ENCODE measurements around the gene CENPF.
"Not testable (repeated sequence)": the region's sequence is repeated elsewhere in the genome, so short reads cannot be mapped to it uniquely, and the experiment has no call there.

The CENPF gene

DNA sequence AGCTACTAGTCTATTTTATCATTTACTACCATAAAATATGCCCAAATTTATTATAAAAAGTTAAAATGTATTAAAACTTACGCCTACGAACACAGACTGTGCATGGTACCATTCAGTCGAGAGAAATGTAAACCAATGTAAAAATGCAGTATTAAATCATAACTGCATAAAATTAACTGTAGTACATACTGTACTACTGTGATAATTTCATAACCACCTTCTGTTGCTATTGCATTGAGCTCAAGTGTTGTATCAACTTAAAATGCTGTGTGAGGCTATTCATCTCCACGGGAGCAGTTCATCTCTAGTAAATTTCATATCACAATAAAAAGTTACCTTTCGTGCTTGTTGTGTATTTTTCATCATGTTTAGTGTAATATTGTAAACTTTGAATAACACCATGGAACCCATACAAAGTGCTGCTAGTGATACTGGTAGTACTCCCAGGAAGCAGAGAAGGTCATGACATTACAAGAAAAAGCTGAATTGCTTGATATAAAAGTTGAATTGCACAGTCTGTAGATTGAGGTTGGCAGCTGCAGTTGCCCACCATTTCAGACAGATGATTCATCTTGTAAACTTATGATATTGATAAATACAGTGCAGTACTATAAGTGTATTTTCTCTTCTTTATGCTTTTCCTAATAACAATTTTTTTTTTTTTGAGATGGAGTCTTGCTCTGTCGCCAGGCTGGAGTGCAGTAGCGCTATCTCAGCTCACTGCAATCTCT is 19.0 kb upstream of the CENPF start:
- DNase-seq: no peak

DNA sequence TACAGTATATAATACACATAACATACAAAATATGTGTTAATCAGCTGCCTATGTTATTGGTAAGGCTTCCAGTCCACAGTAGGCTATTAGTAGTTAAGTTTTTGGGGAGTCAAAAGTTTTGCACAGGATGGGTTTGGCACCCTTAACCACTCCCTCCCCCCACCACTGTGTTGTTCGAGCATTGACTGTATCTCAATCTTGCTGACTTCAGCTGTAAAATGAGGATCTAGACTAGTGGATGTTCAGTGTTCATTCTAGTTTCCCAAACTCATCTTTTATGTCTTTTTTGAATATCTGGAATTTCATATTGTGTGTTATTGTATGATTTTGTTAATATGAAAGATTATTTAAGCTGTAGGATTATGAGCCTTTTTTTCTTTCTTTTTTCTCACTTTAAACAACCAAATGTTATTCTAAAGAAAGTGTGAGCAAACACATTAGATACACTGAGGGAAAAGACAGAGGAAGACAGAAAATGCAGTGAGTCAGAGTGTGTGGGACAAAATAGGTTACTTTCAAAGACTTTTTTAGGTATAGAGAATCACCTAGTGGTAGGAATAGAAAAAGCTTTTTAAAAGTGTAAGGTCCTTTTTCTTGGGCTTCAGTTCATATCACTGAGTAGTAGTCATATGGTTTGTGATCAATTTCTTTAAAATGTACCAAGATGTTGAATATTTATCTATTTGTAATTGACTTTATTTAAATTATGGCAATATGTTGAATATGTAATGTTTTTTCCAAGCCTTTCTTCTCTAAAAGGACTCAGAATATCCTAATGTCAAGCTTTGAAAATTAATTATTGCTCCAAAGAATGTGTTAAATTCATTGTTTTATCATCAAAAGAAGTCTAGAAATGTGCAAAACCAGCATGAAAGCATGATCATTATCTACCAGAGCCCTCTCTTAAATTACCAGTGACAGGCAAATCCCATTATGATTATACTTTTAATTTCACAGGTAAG is 17.9 kb upstream of the CENPF start:
- DNase-seq: peak; percentile 58

- no peak for DNase-seq
Observed at GRCh38 chr1:214586621-214587020, 16.4 kb upstream of the CENPF start.

DNA sequence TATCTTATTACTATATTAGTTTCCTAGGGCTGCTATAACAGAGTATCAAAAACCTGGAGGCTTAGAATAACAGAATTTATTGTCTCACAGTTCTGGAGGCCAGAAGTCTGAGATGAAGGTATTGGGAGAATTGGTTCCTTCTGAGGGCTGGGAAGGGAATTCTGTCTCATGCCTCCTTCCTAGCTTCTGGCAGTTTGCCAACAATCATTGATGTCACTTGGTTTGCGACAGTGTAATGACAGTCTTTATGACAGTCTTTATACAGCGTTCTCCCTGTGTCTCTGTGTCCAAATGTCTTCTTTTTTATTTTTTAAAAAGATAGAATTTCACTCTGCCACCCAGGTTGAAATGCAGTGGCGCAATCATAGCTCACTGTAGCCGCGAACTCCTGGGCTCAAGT is 15.8 kb upstream of the CENPF start:
- DNase-seq: no peak

- DNase-seq: no peak
Observed at GRCh38 chr1:214588963-214589597, 13.9 kb upstream of the CENPF start.

DNA sequence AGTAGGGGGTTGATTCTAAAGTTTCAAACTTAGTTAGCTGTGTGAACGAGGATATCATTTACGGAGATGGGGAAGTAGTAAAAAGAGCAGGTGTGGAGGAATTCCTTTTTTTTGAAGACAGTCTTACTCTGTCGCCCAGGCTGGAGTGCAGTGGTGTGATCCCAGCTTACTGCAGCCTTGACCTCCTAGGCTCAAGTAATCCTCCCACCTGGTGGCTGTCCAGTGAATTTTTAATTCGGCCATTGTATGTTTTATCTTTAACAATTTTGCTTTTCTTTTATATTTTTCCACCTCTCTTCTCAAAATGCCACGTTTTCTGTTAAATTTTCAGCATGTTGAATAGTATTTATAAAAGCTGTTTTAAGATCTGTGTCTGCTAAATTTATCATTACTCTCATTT is 12.3 kb upstream of the CENPF start:
- no peak for DNase-seq

- DNase-seq: not testable (repeated sequence)
Observed at GRCh38 chr1:214591918-214592317, 11.1 kb upstream of the CENPF start.

DNA sequence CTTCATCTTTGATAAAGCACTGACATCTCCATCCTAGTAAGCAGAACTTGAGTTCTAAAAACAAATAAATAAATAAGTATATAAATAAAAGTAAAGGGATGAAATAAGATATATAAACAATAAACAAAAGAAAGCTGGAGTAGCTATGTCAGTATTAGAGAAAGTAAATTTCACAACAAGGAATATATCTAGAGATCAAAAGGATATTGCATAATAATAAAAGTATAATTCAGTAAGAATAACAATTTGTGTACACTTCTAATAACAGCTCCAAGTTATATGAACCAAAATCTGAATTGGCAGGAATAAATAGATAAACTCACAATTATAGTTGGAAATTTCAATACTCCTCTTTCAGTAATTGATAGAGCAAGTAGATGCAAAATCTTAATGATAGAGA is 9.8 kb upstream of the CENPF start:
- no peak for DNase-seq

GRCh38 chr1:214603819-214604252 is 841 bp downstream of the CENPF start:
- DNase-seq: no peak

DNA sequence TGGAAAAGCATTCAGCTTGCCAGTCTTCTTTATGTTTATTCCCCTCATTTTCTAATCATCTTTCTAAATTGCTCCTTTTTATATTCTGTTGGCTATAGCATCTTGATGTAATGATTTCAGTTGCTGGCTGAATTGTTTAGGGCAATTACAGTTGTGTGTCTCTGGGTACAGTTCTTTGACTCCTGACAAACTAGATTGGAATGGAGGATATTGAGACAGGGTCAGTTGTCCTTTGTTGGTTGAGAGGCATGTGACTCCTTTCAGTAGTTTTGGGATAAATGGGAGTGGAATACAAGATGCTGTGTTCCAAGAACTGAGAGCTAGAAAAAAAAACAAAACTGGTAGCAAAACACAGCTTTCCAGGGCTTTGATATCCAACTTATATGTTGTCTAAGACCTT is 1.5 kb downstream of the CENPF start:
- DNase-seq: no peak

GRCh38 chr1:214605484-214605883 is 2.5 kb downstream of the CENPF start:
- not testable (repeated sequence) for DNase-seq

GRCh38 chr1:214605933-214606925 is 3.2 kb downstream of the CENPF start:
- not testable (repeated sequence) for DNase-seq

GRCh38 chr1:214607492-214608215 is 4.7 kb downstream of the CENPF start:
- not testable (repeated sequence) for DNase-seq

GRCh38 chr1:214608216-214608783 is 5.3 kb downstream of the CENPF start:
- DNase-seq: not testable (repeated sequence)

DNA sequence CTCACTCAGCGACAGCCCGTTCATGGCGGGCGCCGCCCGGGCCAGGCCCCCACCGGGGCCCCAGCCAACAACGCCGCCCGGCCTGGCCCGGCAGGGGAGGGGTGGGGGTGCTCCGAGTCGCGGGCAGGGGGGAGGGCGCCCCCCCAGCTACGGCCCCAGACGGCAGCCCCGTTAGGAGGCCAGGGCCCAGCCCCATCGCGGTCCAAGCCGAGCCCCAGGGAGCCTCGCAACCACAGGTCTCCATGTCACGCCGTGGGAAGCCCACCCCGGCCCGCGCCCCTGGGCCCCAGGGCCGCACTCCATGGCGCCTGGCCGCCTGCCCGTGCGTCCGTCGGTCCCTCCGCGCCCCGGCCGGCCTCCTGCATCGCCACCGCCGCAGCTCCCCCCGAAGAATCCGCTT is 5.8 kb downstream of the CENPF start:
- DNase-seq: not testable (repeated sequence)

- DNase-seq: no peak
Observed at GRCh38 chr1:214609692-214610091, 6.7 kb downstream of the CENPF start.

DNA sequence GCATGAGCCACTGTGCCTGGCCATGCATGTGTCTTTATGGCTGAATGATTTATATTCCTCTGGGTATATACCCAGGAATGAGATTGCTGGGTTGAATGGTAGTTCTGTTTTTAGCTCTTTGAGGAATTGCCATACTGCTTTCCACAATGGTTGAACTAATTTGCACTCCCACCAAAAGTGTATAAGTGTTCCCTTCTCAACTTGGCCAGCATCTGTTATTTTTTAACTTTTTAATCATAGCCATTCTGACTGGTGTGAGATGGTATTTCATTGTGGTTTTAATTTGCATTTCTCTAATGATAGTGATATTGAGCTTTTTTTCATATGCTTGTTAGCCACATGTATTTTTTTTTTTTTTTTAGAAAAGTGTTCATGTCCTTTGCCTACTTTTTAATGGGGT is 7.1 kb downstream of the CENPF start:
- DNase-seq: not testable (repeated sequence)

- DNase-seq: no peak
Observed at GRCh38 chr1:214615109-214615508, 12.1 kb downstream of the CENPF start.

DNA sequence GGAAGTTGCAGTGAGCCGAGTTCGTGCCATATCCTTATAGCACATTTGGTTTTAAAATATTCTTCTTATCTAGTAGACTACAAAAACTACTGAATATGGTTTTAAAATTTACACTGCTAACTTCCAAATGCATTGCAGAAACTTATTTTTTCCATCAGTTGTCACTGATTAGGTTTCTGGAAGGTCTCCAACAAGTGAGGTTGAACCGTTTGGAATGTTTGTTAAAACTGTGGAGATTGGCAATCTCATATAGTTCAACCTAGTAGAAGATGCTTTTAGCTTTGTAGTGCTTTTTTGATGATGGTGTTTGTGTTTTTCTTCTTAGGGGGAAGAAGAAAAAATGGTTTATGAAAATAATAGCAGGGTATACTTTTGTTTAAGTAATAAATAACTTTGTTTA is 12.9 kb downstream of the CENPF start:
- no peak for DNase-seq

DNA sequence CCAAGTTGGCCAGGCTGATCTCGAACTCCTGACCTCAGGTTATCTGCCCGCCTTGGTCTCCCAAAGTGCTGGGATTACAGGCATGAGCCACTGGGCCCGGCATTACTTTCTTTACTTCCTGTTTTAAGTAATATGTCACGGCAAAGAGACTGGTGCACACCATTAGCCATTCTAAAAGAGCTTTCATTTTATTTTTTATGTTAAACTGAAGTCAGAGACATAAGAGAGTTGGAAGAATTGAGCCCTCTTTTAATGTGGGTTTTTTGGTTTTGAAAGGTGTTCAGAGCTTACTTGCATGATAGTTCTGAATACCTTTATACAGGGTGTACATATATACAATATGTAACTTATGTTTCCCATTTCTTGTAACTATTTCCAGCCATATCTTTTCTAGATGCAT is 14.3 kb downstream of the CENPF start:
- DNase-seq: no peak

DNA sequence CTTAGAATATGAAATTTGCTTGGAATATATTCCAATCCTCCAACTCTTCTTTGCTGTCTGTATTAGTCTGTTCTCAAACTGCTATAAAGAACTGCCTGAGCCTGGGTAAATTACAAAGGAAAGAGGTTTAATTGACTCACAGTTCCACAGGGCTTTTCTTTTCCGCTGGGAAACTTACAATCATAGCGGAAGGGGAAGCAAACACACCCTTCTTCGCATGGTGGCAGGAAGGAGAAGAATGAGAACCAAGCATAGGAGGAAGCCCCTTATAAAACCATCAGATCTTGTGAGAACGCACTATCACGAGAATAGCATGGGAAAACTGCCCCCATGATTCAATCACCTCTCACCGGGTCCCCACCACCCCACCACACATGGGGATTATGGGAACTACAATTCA is 14.8 kb downstream of the CENPF start:
- DNase-seq: no peak
